Measurements from ENCODE around the gene BICDL1.
"Not testable (repeated sequence)": the region's sequence is repeated elsewhere in the genome, so short reads cannot be mapped to it uniquely, and the experiment has no call there.

The BICDL1 gene

GRCh38 chr12:119980242-119980641, 8.8 kb upstream of the BICDL1 start:
- no peak for TF ChIP-seq CTCF (IDR thresholded peaks at IDR 0.05; ENCODE audit: unreplicated experiment in 3 of 3)
- Mint-ChIP-seq H3K4me3 (no peak overlapping the region), H3K9me3 (no peaks in the 10 kb centered on the region), H3K4me1 (no peaks in the 10 kb centered on the region), H3K36me3 (ENCODE audit: low read depth) (no peaks in the 10 kb centered on the region), H3K27ac (no peak overlapping the region), H3K27me3 (ENCODE audit: low read depth) (peaks cover 46% of the 10 kb centered on the region)

GRCh38 chr12:119980702-119981101, 8.3 kb upstream of the BICDL1 start:
- not testable (repeated sequence) for H3K36me3 Mint-ChIP-seq (ENCODE audit: low read depth); H3K9me3 Mint-ChIP-seq; H3K4me3 Mint-ChIP-seq; H3K27ac Mint-ChIP-seq; H3K4me1 Mint-ChIP-seq
- peaks cover 48% of the 10 kb centered on the region for H3K27me3 Mint-ChIP-seq (ENCODE audit: low read depth)

DNA sequence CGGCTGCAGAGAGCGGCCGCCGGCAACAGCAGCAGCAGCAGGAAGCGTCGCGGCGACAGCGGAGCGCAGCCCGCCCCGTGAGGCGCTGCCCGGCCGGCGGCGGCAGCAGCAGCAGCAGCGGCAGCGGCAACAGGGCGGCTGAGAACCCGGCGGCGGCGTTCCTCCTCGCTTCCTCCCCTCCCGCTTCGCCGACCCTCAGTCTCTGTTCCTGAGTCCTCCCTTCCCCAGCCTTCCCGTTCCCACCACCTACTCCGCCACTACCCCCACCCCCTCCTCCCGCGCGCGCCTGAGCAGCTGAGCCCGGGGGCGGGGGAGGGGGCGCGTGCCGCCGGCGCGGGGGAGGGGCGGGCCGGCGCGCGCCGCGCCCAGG, 310 bp downstream of the BICDL1 start:
- no peaks in the 10 kb centered on the region for H3K36me3 Mint-ChIP-seq (ENCODE audit: low read depth)
- peak overlapping the region; percentile 41 to 73 (median 70) for H3K4me3 Mint-ChIP-seq
- no peak overlapping the region for H3K27ac Mint-ChIP-seq
- no peaks in the 10 kb centered on the region for H3K9me3 Mint-ChIP-seq
- peaks cover 26% of the 10 kb centered on the region for H3K4me1 Mint-ChIP-seq
- TF ChIP-seq CTCF (IDR thresholded peaks at IDR 0.05; ENCODE audit: unreplicated experiment in 3 of 3), result no peak
- peaks cover 63% of the 10 kb centered on the region for H3K27me3 Mint-ChIP-seq (ENCODE audit: low read depth)

- peaks cover 59% of the 10 kb centered on the region for H3K27me3 Mint-ChIP-seq (ENCODE audit: low read depth)
- H3K4me1 Mint-ChIP-seq, result peaks cover 28% of the 10 kb centered on the region
- no peak for TF ChIP-seq CTCF (IDR thresholded peaks at IDR 0.05; ENCODE audit: unreplicated experiment in 3 of 3)
- no peaks in the 10 kb centered on the region for H3K9me3 Mint-ChIP-seq
- H3K36me3 Mint-ChIP-seq (ENCODE audit: low read depth), result no peaks in the 10 kb centered on the region
- H3K27ac Mint-ChIP-seq, result peak overlapping the region in 1 of 3 experiments; percentile 35
- H3K4me3 Mint-ChIP-seq, result peak overlapping the region; percentile 79 to 85 (median 85)
Observed at GRCh38 chr12:119989731-119990381, 820 bp downstream of the BICDL1 start.

DNA sequence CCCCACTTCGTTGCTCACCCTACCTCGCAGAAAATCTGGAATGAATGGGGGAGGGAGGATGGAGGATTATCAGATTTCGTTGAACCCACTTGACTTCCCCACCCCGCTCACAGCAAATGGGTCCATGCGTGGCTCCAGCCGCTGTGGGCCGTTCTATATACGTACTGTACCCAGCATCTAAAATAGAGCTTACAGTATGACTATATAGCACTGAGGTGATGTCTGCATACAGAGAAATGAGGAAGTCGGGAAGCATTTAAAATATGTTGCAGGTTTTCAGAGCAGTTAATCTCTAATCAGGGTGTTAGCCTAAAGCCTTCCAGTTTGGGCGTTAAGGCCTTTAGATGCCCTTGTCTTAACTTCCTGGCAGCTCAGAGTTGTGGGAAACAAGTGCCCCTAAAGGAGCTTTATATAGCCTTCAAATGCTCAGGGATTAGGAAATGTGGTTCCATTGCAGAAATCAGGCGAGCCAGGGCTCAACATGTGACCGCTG, 1.4 kb downstream of the BICDL1 start:
- H3K36me3 Mint-ChIP-seq (ENCODE audit: low read depth), result no peaks in the 10 kb centered on the region
- H3K27ac Mint-ChIP-seq, result peak overlapping the region in 1 of 3 experiments; percentile 35
- H3K4me1 Mint-ChIP-seq, result peaks cover 31% of the 10 kb centered on the region
- H3K4me3 Mint-ChIP-seq, result peak overlapping the region; percentile 79 to 85 (median 85)
- no peak for TF ChIP-seq CTCF (IDR thresholded peaks at IDR 0.05; ENCODE audit: unreplicated experiment in 3 of 3)
- H3K9me3 Mint-ChIP-seq, result no peaks in the 10 kb centered on the region
- peaks cover 58% of the 10 kb centered on the region for H3K27me3 Mint-ChIP-seq (ENCODE audit: low read depth)

DNA sequence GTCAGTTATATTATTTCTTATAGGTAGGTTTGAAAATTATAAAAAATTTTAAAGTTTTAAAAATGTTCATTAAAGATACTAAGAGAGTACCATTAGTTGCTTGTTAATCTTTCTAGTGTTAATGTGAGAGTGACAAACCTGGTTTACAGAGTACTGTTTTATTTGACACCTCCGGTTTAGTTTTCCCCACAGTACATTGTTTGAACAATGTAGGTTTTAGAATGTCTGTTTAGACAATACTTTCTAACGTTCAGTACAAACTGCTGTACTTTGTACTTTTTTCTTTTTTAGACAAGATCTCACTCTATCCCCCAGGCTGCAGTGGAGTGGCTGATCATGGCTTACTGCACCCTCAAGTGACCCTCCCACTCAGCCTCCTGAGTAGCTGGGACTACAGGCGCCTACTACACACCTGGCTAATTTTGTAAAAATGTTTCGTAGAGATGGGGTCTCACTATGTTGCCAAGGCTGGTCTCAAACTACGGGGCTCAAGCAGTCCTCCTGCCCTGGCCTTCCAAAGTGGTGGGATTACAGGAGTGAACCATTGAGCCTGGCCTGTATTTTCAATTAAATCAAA, 3.2 kb downstream of the BICDL1 start:
- H3K27ac Mint-ChIP-seq, result no peak overlapping the region
- H3K4me3 Mint-ChIP-seq, result peak overlapping the region in 1 of 3 experiments; percentile 5
- H3K36me3 Mint-ChIP-seq (ENCODE audit: low read depth), result no peaks in the 10 kb centered on the region
- peaks cover 42% of the 10 kb centered on the region for H3K27me3 Mint-ChIP-seq (ENCODE audit: low read depth)
- H3K9me3 Mint-ChIP-seq, result no peaks in the 10 kb centered on the region
- H3K4me1 Mint-ChIP-seq, result peaks cover 34% of the 10 kb centered on the region
- no peak for TF ChIP-seq CTCF (IDR thresholded peaks at IDR 0.05; ENCODE audit: unreplicated experiment in 3 of 3)

All from nephron (organoid).